ENCODE results near the gene MDM1. TPM values are rescaled to one million over a fixed set of nuclear protein-coding genes. Genes with fewer than 3 reads are reported as not detected.

Gene MDM1
- total RNA-seq, 2 experiments from 2014 or later: 26.2 to 30.8 TPM

DNA sequence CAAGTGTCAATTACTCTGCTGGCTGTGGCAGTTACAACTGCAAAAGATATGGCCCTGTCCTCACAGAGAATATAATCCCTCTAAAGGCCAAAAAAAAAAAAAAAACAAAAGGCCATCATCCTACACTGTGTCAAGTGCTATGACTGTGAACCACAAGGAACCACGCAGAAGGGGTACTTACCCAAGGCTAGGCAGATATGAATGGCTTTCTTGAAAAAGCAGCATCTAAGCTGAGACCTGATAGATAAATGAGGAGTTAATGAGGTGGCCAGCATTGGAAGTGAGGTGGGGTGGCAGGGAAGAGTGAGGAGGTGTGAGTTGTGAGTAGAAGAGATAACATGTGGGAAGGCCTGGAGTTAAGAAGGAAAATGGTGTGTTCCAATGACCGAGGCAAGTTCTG is 62.4 kb downstream of the MDM1 start:
- intact Hi-C loops (cut with micrococcal nuclease; ENCODE audit: unreplicated experiment): no loop called here
- no peak overlapping the region for H3K4me2 ChIP-seq (ENCODE audit: low read length)
- H3K4me3 ChIP-seq (ENCODE audit: low read depth, low read length, poor library complexity, severe bottlenecking): no peak overlapping the region
- H3K79me2 ChIP-seq (ENCODE audit: insufficient read depth, low read depth, low read length): no peaks in the 10 kb centered on the region
- ChIA-PET POLR2A (no interaction called here), CTCF (ENCODE audit: unreplicated experiment) (no interaction called here)
- DNase-seq (ENCODE audit: low spot score): no peak
- TF ChIP-seq, protein P1, sequence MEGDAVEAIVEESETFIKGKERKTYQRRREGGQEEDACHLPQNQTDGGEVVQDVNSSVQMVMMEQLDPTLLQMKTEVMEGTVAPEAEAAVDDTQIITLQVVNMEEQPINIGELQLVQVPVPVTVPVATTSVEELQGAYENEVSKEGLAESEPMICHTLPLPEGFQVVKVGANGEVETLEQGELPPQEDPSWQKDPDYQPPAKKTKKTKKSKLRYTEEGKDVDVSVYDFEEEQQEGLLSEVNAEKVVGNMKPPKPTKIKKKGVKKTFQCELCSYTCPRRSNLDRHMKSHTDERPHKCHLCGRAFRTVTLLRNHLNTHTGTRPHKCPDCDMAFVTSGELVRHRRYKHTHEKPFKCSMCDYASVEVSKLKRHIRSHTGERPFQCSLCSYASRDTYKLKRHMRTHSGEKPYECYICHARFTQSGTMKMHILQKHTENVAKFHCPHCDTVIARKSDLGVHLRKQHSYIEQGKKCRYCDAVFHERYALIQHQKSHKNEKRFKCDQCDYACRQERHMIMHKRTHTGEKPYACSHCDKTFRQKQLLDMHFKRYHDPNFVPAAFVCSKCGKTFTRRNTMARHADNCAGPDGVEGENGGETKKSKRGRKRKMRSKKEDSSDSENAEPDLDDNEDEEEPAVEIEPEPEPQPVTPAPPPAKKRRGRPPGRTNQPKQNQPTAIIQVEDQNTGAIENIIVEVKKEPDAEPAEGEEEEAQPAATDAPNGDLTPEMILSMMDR (conservative IDR thresholded peaks at IDR 0.05; ENCODE audit: low read length): no peak
- no peak for TF ChIP-seq EZH2phosphoT487 (IDR thresholded peaks at IDR 0.05; ENCODE audit: borderline replicate concordance, low read depth, low read length)
- no peaks in the 10 kb centered on the region for H3K9me3 ChIP-seq (ENCODE audit: low read length)
- H3K27ac ChIP-seq (ENCODE audit: low read depth, low read length, poor library complexity, severe bottlenecking): no peak overlapping the region
- H2AFZ ChIP-seq (ENCODE audit: low read length): no peak overlapping the region
- H4K20me1 ChIP-seq (ENCODE audit: insufficient read depth, low read length): no peaks in the 10 kb centered on the region
- no peaks in the 10 kb centered on the region for H3K36me3 ChIP-seq (ENCODE audit: insufficient read depth, low read length)
- no peaks in the 10 kb centered on the region for H3K9me2 ChIP-seq (ENCODE audit: insufficient read depth, low read length)
- BruUV-seq (replicated peaks): no TSS peak
- no peaks in the 10 kb centered on the region for H3K4me1 ChIP-seq (ENCODE audit: insufficient read depth, low read length, poor library complexity, severe bottlenecking)

DNA sequence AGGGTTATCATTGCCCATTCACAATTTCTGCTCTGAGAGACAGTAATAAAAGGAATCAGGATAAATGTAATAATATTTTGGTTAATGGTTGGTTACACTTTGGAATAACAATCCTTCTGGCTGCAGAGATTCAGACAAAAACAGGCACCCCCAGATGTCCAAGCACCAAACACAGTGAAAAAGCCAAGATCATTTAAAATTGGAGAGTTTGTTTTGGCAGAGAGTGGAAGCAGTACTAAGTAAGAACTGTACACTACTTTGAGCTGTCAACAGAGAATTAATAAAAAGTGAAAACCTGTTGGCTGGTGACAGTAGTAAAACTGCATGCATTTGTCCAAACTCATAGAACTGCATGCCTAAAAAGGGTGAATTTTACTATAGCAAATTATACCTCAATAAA is 63.2 kb downstream of the MDM1 start:
- H3K9me2 ChIP-seq (ENCODE audit: insufficient read depth, low read length): no peaks in the 10 kb centered on the region
- no peaks in the 10 kb centered on the region for H4K20me1 ChIP-seq (ENCODE audit: insufficient read depth, low read length)
- ChIA-PET CTCF (ENCODE audit: unreplicated experiment) (no interaction called here), POLR2A (interaction anchor here (0.7 kb wide), 1 partner anchor 9 kb away, joined by 3 read pairs; no protein-coding TSS in a partner anchor)
- H3K9me3 ChIP-seq (ENCODE audit: low read length): no peaks in the 10 kb centered on the region
- no peaks in the 10 kb centered on the region for H3K36me3 ChIP-seq (ENCODE audit: insufficient read depth, low read length)
- BruUV-seq (replicated peaks): no TSS peak
- TF ChIP-seq EZH2phosphoT487 (IDR thresholded peaks at IDR 0.05; ENCODE audit: borderline replicate concordance, low read depth, low read length): no peak
- TF ChIP-seq, protein P1 (conservative IDR thresholded peaks at IDR 0.05; ENCODE audit: low read length): no peak
- no peak overlapping the region for H3K4me3 ChIP-seq (ENCODE audit: low read depth, low read length, poor library complexity, severe bottlenecking)
- no peak overlapping the region for H3K4me2 ChIP-seq (ENCODE audit: low read length)
- intact Hi-C loops (cut with micrococcal nuclease; ENCODE audit: unreplicated experiment): no loop called here
- no peak overlapping the region for H2AFZ ChIP-seq (ENCODE audit: low read length)
- H3K79me2 ChIP-seq (ENCODE audit: insufficient read depth, low read depth, low read length): no peaks in the 10 kb centered on the region
- H3K4me1 ChIP-seq (ENCODE audit: insufficient read depth, low read length, poor library complexity, severe bottlenecking): no peaks in the 10 kb centered on the region
- DNase-seq (ENCODE audit: low spot score): no peak
- no peak overlapping the region for H3K27ac ChIP-seq (ENCODE audit: low read depth, low read length, poor library complexity, severe bottlenecking)

DNA sequence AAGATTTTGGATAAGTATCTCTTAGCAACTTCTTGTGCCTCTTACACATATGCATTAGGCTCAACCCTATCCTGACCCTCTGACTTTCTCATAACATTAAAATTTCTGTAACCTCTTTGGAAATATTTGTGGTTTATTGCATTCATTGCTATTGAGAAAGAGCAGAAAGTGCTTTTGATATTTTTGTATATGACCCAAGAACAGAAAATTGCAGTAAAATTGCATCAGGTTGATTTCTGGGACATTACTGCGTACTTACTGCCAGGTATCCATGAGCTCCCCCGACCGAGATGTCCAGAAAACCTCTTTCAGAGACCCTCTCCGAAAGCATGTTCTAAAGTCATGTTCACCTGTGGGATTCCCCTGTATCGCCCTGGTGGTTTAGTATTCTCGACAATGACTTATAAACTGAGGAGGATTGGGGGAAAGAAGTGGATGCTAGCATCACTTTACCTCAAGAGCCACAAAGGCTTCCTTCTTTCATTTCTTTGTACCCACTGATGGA is 64.2 kb downstream of the MDM1 start:
- Histone ChIP-seq H4K20me1 (ENCODE audit: insufficient read depth, low read length) (no peaks in the 10 kb centered on the region), H3K79me2 (ENCODE audit: insufficient read depth, low read depth, low read length) (no peaks in the 10 kb centered on the region), H2AFZ (ENCODE audit: low read length) (no peak overlapping the region), H3K4me1 (ENCODE audit: insufficient read depth, low read length, poor library complexity, severe bottlenecking) (no peaks in the 10 kb centered on the region), H3K4me3 (ENCODE audit: low read depth, low read length, poor library complexity, severe bottlenecking) (no peak overlapping the region), H3K9me3 (ENCODE audit: low read length) (no peaks in the 10 kb centered on the region), H3K27ac (ENCODE audit: low read depth, low read length, poor library complexity, severe bottlenecking) (no peak overlapping the region), H3K4me2 (ENCODE audit: low read length) (no peak overlapping the region), H3K9me2 (ENCODE audit: insufficient read depth, low read length) (no peaks in the 10 kb centered on the region), H3K36me3 (ENCODE audit: insufficient read depth, low read length) (no peaks in the 10 kb centered on the region)
- TF ChIP-seq, protein P1 (conservative IDR thresholded peaks at IDR 0.05; ENCODE audit: low read length): no peak
- no peak for TF ChIP-seq EZH2phosphoT487 (IDR thresholded peaks at IDR 0.05; ENCODE audit: borderline replicate concordance, low read depth, low read length)
- intact Hi-C loops (cut with micrococcal nuclease; ENCODE audit: unreplicated experiment): no loop called here
- no TSS peak for BruUV-seq (replicated peaks)
- ChIA-PET POLR2A (interaction anchor here (0.6 to 0.7 kb wide), 2 partner anchors 8 to 440 kb away, joined by 3 read pairs; no protein-coding TSS in a partner anchor), CTCF (ENCODE audit: unreplicated experiment) (no interaction called here)
- no peak for DNase-seq (ENCODE audit: low spot score)
